8988T (cell line): ENCODE results near the gene EML6.

ENCODE experiments used
- DNase-seq: peaks from one replicate; pipeline ENCODE4 v3.0.0; 2011

The EML6 gene

GRCh38 chr2:54924121-54924520 lies 200.7 kb downstream of the EML6 start:
- no peak for DNase-seq

- DNase-seq: no peak
Measured at GRCh38 chr2:54925022-54925421, 201.6 kb downstream of the EML6 start.

GRCh38 chr2:54927085-54927750 lies 203.8 kb downstream of the EML6 start:
- DNase-seq: no peak

GRCh38 chr2:54927751-54928615 lies 204.5 kb downstream of the EML6 start:
- no peak for DNase-seq

GRCh38 chr2:54928719-54929118 lies 205.3 kb downstream of the EML6 start:
- DNase-seq: no peak

GRCh38 chr2:54931473-54931872 lies 208.0 kb downstream of the EML6 start:
- DNase-seq: no peak

GRCh38 chr2:54935389-54935788 lies 211.9 kb downstream of the EML6 start:
- no peak for DNase-seq

GRCh38 chr2:54936766-54937165 lies 213.3 kb downstream of the EML6 start:
- no peak for DNase-seq

- DNase-seq: no peak
Measured at GRCh38 chr2:54939446-54940118, 216.1 kb downstream of the EML6 start.

GRCh38 chr2:54940723-54941122 lies 217.3 kb downstream of the EML6 start:
- DNase-seq: no peak

GRCh38 chr2:54941248-54941984 lies 218.0 kb downstream of the EML6 start:
- no peak for DNase-seq

GRCh38 chr2:54942373-54942772 lies 218.9 kb downstream of the EML6 start:
- no peak for DNase-seq

GRCh38 chr2:54944724-54945326 lies 221.4 kb downstream of the EML6 start:
- no peak for DNase-seq

GRCh38 chr2:54945391-54946219 lies 222.1 kb downstream of the EML6 start:
- DNase-seq: no peak

GRCh38 chr2:54946220-54946805 lies 222.9 kb downstream of the EML6 start:
- DNase-seq: no peak

- DNase-seq: no peak
Measured at GRCh38 chr2:54947136-54947535, 223.7 kb downstream of the EML6 start.

- DNase-seq: no peak
Measured at GRCh38 chr2:54947646-54948045, 224.2 kb downstream of the EML6 start.

- DNase-seq: no peak
Measured at GRCh38 chr2:54948120-54948519, 224.7 kb downstream of the EML6 start.

GRCh38 chr2:54949431-54949830 lies 226.0 kb downstream of the EML6 start:
- DNase-seq: no peak

GRCh38 chr2:54950811-54951210 lies 227.3 kb downstream of the EML6 start:
- DNase-seq: no peak

- no peak for DNase-seq
Measured at GRCh38 chr2:54952425-54952824, 229.0 kb downstream of the EML6 start.
